Measurements from ENCODE around the gene EXOSC7.

DNA sequence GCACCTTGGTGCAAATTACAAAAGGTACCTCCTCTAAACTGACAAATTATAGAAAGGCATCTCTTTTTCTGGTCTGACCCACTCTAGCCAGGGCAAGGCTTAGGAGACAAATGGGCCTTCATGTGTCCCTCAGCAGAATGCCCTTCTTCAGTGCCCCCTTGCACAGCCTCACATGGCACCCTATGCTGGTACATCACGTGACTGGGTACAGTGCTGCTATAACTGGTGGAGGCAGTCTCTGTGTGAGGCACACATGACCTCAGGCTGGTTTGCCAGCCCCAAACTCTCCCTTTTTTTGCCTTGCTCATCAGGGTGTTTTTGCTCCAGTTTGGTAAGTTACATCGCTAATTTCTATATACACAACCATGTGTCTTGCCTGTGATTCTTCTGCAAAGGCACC is 53.2 kb downstream of the EXOSC7 start:
- no peak for TF ChIP-seq CTCF (IDR thresholded peaks at IDR 0.05)
- TF ChIP-seq EZH2 (IDR thresholded peaks at IDR 0.05; ENCODE audit: borderline replicate concordance, insufficient read depth, low read depth, low read length, poor library complexity, severe bottlenecking): no peak
